Lung (tissue), 12 donors: ENCODE data around the gene DCUN1D2. TPM values are rescaled to one million over a fixed set of nuclear protein-coding genes. Genes with fewer than 3 reads are reported as not detected.

Experiments used
- ATAC-seq: fragments of 200-7000 bp; cut with Tn5 transposase; one replicate; pipeline ENCODE4 v1.9.1; 2020; ENCODE audit warnings: moderate number of reproducible peaks; ENCODE audit not compliant: insufficient read depth, low FRiP score
- DNase-seq, 3 donors: peaks; one replicate each; pipeline ENCODE4 v3.0.0-alpha.2; 2013 to 2017
- H3K27ac ChIP-seq, 2 donors: one replicate each; pipeline ENCODE4 v1.5.1; 2013; ENCODE audit warnings: mild to moderate bottlenecking in 2 of 2, moderate library complexity in 2 of 2, control low read depth in 1 of 2, inconsistent platforms in 1 of 2, low read depth in 1 of 2, low read length in 1 of 2
- H3K27me3 ChIP-seq, 3 donors: one replicate each; pipeline ENCODE4 v1.5.1; 2013; ENCODE audit warnings: low read length in 2 of 3; ENCODE audit not compliant: control insufficient read depth in 3 of 3, insufficient read depth in 3 of 3
- H3K36me3 ChIP-seq, 4 donors: one replicate each; pipeline ENCODE4 v1.5.1; 2013; ENCODE audit warnings: low read length in 4 of 4, mild to moderate bottlenecking in 1 of 4, moderate library complexity in 1 of 4; ENCODE audit not compliant: control insufficient read depth in 4 of 4, insufficient read depth in 4 of 4
- H3K4me1 ChIP-seq, 5 donors: one replicate each; pipeline ENCODE4 v1.5.1; 2013; ENCODE audit warnings: low read length in 5 of 5, mild to moderate bottlenecking in 2 of 5, moderate library complexity in 1 of 5; ENCODE audit not compliant: control insufficient read depth in 5 of 5, insufficient read depth in 5 of 5
- H3K4me3 ChIP-seq: one replicate; pipeline ENCODE4 v1.5.1; 2013; ENCODE audit warnings: mild to moderate bottlenecking, control low read depth, moderate library complexity
- H3K9ac ChIP-seq, 2 donors: one replicate each; pipeline ENCODE4 v1.5.1; 2013; ENCODE audit warnings: low read length in 2 of 2, control low read depth in 1 of 2; ENCODE audit not compliant: insufficient read depth in 1 of 2
- H3K9me3 ChIP-seq, 4 donors: one replicate each; pipeline ENCODE4 v1.5.1; 2013; ENCODE audit warnings: low read length in 3 of 4, mild to moderate bottlenecking in 1 of 4, moderate library complexity in 1 of 4; ENCODE audit not compliant: control insufficient read depth in 4 of 4, insufficient read depth in 3 of 4
- CTCF ChIP-seq: IDR thresholded peaks from 2 replicates; pipeline ENCODE4 v1.5.1; 2012; ENCODE audit warnings: mild to moderate bottlenecking; ENCODE audit errors: control extremely low read depth, extremely low read depth
- WGBS, 2 donors: extraction: QIAGEN DNeasy Blood & Tissue Kit; methylation state at CpG; one replicate each; pipeline ENCODE4 v1.1.7; 2013; 5-methylcytosine and 5-hydroxymethylcytosine counted together
- polyA plus RNA-seq, 2 donors: library from polyadenylated mRNA; stranded (reverse); fragments of 200-250 nt; gene quantifications; one replicate each; pipeline ENCODE4 v1.2.1, GENCODE V29; 2013
- total RNA-seq, 2 donors: library from RNA; depleted of rRNA in 1 of 2; stranded (reverse); fragments of >200 nt in 1 of 2; gene quantifications; one replicate each; pipeline ENCODE4 v1.2.1, GENCODE V29; 2014 to 2021
- donor health status: control.
- donor health status: control.
- donor health status: Bipolar disorder and iron deficiency.
- donor health status: healthy.
- donor health status: DM: yes; HTN: yes; CAD: no.

Gene DCUN1D2
- total and polyA plus RNA-seq, 4 donors, result 6.9 to 21.1 (median 13.8) TPM

- H3K36me3 ChIP-seq, result peaks cover 0 to 7% (median 3%) of the 10 kb centered on the region in 4 donors
- ATAC-seq (no peak), DNase-seq (no peak)
- no peak overlapping the region for H3K4me3 ChIP-seq
- WGBS, 2 donors, result 95 to 97% methylated on average over 36 of the region's 36 CpGs
- H3K4me1 ChIP-seq, result peaks cover 0 to 5% (median 3%) of the 10 kb centered on the region in 5 donors
- H3K9ac ChIP-seq, result no peak overlapping the region
- no peaks in the 10 kb centered on the region for H3K27me3 ChIP-seq
- H3K9me3 ChIP-seq, result no peaks in the 10 kb centered on the region
- H3K27ac ChIP-seq, result peak overlapping the region in 1 of 2 donors; percentile 26
- no peak for TF ChIP-seq CTCF
Observed at GRCh38 chr13:113483504-113484293, 6.8 kb downstream of the DCUN1D2 start.

- Histone ChIP-seq H3K4me3 (no peak overlapping the region), H3K9me3 (no peaks in the 10 kb centered on the region), H3K36me3 (peaks cover 0 to 7% (median 3%) of the 10 kb centered on the region in 4 donors), H3K27me3 (no peaks in the 10 kb centered on the region), H3K4me1 (peaks cover 0 to 5% (median 3%) of the 10 kb centered on the region in 5 donors), H3K27ac (peak overlapping the region in 1 of 2 donors; percentile 15), H3K9ac (no peak overlapping the region)
- ATAC-seq, result no peak
- 96 to 97% methylated on average over 7 of the region's 7 CpGs for WGBS, 2 donors
- DNase-seq, result no peak
- no peak for TF ChIP-seq CTCF
Observed at GRCh38 chr13:113483081-113483480, 7.4 kb downstream of the DCUN1D2 start.

GRCh38 chr13:113479179-113479578 lies 11.3 kb downstream of the DCUN1D2 start:
- Histone ChIP-seq H3K4me3 (no peak overlapping the region), H3K9ac (no peak overlapping the region), H3K4me1 (peaks cover 0 to 1% (median 0%) of the 10 kb centered on the region in 5 donors), H3K9me3 (no peaks in the 10 kb centered on the region), H3K27ac (no peak overlapping the region), H3K27me3 (no peaks in the 10 kb centered on the region), H3K36me3 (peaks cover 6 to 15% (median 10%) of the 10 kb centered on the region in 4 donors)
- TF ChIP-seq CTCF, result no peak
- ATAC-seq, result no peak
- 84 to 96% methylated on average over 4 of the region's 4 CpGs for WGBS, 2 donors
- DNase-seq, result no peak
